ENCODE data around the gene PKIG.

Gene PKIG

GRCh38 chr20:44615876-44616603 is 33.7 kb downstream of the PKIG start:
- in situ Hi-C loops (cut with MboI; ENCODE audit: low sequenced_read_pairs), result no loop called here

GRCh38 chr20:44616604-44616964 is 34.2 kb downstream of the PKIG start:
- in situ Hi-C loops (cut with MboI; ENCODE audit: low sequenced_read_pairs), result no loop called here

- in situ Hi-C loops (cut with MboI; ENCODE audit: low sequenced_read_pairs), result no loop called here
Observed at GRCh38 chr20:44618318-44618731, 35.9 kb downstream of the PKIG start.

- in situ Hi-C loops (cut with MboI; ENCODE audit: low sequenced_read_pairs), result no loop called here
Observed at GRCh38 chr20:44619294-44619693, 36.9 kb downstream of the PKIG start.

GRCh38 chr20:44620030-44620429 is 37.7 kb downstream of the PKIG start:
- in situ Hi-C loops (cut with MboI; ENCODE audit: low sequenced_read_pairs), result no loop called here

- in situ Hi-C loops (cut with MboI; ENCODE audit: low sequenced_read_pairs), result no loop called here
Observed at GRCh38 chr20:44621325-44621724, 38.9 kb downstream of the PKIG start.

- in situ Hi-C loops (cut with MboI; ENCODE audit: low sequenced_read_pairs), result no loop called here
Observed at GRCh38 chr20:44621939-44622338, 39.6 kb downstream of the PKIG start.

- in situ Hi-C loops (cut with MboI; ENCODE audit: low sequenced_read_pairs), result no loop called here
Observed at GRCh38 chr20:44622501-44623270, 40.3 kb downstream of the PKIG start.

- in situ Hi-C loops (cut with MboI; ENCODE audit: low sequenced_read_pairs), result no loop called here
Observed at GRCh38 chr20:44624152-44624551, 41.8 kb downstream of the PKIG start.

- in situ Hi-C loops (cut with MboI; ENCODE audit: low sequenced_read_pairs), result no loop called here
Observed at GRCh38 chr20:44624743-44625271, 42.4 kb downstream of the PKIG start.

GRCh38 chr20:44625361-44625760 is 43.0 kb downstream of the PKIG start:
- in situ Hi-C loops (cut with MboI; ENCODE audit: low sequenced_read_pairs), result no loop called here

GRCh38 chr20:44626278-44626677 is 43.9 kb downstream of the PKIG start:
- in situ Hi-C loops (cut with MboI; ENCODE audit: low sequenced_read_pairs), result no loop called here

- in situ Hi-C loops (cut with MboI; ENCODE audit: low sequenced_read_pairs), result no loop called here
Observed at GRCh38 chr20:44627364-44628010, 45.1 kb downstream of the PKIG start.

- in situ Hi-C loops (cut with MboI; ENCODE audit: low sequenced_read_pairs), result no loop called here
Observed at GRCh38 chr20:44629017-44629385, 46.6 kb downstream of the PKIG start.

GRCh38 chr20:44629542-44629941 is 47.2 kb downstream of the PKIG start:
- in situ Hi-C loops (cut with MboI; ENCODE audit: low sequenced_read_pairs), result no loop called here

GRCh38 chr20:44630297-44630696 is 47.9 kb downstream of the PKIG start:
- in situ Hi-C loops (cut with MboI; ENCODE audit: low sequenced_read_pairs), result no loop called here

- in situ Hi-C loops (cut with MboI; ENCODE audit: low sequenced_read_pairs), result no loop called here
Observed at GRCh38 chr20:44632103-44632752, 49.8 kb downstream of the PKIG start.

- in situ Hi-C loops (cut with MboI; ENCODE audit: low sequenced_read_pairs), result no loop called here
Observed at GRCh38 chr20:44633187-44633810, 50.9 kb downstream of the PKIG start.

- in situ Hi-C loops (cut with MboI; ENCODE audit: low sequenced_read_pairs), result no loop called here
Observed at GRCh38 chr20:44633872-44634600, 51.7 kb downstream of the PKIG start.

GRCh38 chr20:44635877-44636276 is 53.5 kb downstream of the PKIG start:
- in situ Hi-C loops (cut with MboI; ENCODE audit: low sequenced_read_pairs), result no loop called here
